Activated T-cell treated with anti-CD3 and anti-CD28 coated beads, Interleukin-2, amount 50 U/mL, for 48 hours (primary cell): ENCODE results near the gene CBFA2T3.
"Not testable (repeated sequence)": the region's sequence is repeated elsewhere in the genome, so short reads cannot be mapped to it uniquely, and the experiment has no call there.

Experiments
- DNase-seq, 2 experiments: peaks; one replicate each; pipeline ENCODE4 v3.0.0-alpha.2; 2020

Gene CBFA2T3

DNA sequence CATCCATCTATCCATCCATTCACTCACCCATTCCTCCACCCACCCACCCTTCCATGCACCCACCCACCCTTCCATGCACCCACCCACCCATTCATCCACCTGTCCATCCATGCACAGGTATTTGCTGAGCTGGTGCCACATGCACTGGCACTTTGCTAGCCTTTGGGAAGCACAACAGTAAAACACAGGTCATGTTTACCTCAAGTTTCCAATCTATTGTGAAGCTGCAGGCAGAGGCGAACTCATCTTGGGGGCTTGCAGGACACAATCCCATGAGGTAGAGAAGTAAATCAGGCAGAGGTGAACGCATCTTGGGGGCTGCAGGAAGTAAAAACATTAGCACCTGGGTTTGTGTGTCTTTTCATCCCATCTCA is 35.6 kb upstream of the CBFA2T3 start:
- DNase-seq: no peak

DNA sequence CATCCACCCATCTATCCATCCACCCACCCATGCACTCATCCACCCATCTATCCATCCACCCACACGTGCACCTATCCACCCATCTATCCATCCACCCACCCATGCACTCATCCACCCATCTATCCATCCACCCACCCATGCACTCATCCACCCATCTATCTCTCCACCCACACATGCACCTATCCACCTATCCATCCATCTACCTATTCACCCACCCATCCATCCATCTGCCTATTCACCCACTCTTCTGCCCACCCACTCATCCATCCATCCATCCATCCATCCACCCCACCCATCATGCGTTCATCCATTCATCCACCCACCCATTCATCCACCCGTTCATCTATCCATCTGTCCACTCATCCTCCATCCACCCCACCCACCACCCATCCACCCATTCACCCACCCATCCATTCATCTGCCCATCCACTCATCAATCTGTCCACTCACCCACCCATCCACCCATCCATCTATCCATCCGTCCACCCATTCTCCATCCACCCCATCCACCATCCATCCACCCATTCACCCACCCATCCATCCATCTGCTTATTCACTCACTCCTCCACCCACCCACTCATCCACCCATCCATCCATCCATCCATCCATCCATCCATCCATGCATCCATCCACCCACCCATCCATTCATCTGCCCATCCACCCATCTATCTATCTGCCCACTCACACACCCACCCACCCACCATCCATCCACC is 35.1 kb upstream of the CBFA2T3 start:
- DNase-seq: no peak

DNA sequence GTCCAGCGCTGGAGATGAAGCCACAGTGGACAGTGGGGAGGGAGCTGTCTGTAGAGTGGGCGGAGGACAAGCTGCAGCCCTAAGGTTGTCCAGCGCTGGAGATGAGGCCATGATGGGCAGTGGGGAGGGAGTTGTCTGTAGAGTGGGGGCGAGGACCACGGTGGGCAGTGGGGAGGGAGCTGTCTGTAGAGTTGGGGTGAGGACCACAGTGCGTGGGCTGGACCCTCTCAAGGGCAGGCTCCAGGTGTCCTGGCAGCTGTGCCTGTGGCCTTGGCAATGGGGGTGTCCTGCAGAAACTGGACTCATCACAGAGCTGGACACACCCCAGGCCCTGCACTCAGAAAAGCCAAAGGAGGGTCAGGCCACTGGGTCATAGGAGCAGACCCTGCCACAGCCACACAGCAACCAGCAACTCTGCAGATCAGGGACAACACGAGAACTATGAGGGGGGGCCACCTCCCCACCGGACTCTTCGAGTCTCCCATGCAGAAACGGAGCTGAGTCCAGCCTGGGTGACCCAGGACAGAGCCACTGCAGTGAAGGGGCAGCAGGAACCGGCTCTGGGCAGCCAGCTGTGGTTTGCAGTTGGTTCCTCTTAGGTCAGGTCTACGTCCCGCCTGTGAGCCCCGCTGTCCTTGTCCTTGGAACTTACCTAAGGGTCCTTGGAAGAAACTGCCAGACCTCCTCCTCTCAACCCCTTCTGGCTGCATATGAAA is 33.4 kb upstream of the CBFA2T3 start:
- no peak for DNase-seq

DNA sequence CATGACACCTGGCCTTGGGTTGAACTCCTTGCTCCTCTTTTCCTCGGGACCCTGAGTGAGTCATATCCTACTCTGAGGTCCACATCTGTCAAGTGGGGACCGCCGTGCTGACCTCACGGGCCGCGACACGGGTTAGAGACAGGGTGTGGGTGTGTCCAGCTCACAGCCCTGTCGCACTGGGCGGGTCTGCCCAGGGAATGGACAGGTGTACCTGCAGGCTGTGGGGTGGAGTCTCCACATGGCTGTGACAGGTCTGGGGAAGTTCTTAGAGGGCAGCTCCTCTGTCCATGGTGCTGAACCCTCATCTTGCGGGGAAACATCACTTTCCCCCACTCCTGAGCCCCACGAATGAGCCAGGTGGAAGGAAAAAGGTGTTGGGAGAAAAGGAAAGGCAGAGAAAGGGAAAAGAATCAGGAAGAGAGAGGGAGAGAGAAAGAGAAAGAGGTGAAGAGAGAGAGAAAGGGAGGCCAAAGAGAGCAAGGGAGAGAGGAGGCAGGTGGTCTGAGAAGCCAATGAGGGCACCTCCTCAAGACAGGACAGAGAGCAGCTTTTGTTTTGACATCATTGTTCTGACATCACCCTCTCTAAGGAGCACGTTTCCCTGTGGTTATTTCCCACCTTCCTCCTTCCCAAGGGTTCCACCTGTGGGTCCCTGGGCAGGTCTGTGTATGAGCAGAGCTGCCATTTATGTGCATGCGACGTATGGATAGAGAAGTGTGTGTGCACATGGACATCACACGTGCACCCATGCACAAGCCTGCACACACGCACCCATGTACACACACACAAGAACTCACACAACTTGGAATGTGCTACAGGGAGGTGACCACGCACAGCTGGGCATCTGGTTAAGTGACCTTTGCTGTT is 32.6 kb upstream of the CBFA2T3 start:
- peak in 1 of 2 experiments; percentile 44 for DNase-seq

DNA sequence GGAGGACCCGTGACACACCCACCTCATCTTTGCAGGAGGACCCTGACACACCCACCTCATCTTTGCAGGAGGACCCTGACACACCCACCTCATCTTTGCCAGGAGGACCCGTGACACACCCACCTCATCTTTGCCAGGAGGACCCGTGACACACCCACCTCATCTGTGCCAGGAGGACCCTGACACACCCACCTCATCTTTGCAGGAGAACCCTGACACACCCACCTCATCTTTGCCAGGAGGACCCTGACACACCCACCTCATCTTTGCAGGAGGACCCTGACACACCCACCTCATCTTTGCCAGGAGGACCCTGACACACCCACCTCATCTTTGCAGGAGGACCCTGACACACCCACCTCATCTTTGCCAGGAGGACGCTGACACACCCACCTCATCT is 31.8 kb upstream of the CBFA2T3 start:
- not testable (repeated sequence) for DNase-seq

DNA sequence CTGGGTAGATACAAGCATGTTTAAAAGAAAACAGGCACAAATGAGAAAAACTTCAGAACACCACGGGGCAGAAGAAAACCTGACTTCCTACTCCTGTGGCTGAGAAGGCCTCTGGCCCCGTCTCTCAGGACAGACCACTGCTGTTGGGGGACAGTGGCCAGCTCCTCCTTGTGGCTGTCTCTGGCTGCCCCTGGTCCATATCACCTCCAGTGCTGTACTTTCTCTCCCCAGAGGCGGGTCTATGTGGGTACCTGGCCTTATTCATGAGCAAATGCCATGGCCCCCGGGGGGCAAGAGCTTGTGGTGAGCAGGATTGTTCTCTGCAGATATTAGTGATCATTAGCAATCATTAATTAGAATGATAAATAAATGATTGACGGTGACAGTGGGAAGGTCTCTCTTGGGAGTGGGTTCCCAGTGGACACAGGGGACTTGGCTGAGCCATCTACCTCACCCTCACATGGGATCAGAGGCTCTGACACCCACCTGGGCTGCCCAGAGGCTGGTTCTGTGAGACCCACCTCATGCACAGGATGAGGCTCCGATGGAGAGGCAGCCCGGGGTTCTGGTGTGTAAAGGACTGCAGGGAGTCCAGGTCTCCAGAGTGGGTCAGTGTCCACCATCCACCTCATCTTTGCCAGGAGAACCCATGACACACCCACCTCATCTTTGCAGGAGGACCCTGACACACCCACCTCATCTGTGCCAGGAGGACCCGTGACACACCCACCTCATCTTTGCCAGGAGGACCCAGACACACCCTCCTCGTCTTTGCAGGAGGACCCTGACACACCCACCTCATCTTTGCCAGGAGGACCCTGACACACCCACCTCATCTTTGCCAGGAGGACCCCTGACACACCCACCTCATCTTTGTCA is 30.6 kb upstream of the CBFA2T3 start:
- no peak for DNase-seq

DNA sequence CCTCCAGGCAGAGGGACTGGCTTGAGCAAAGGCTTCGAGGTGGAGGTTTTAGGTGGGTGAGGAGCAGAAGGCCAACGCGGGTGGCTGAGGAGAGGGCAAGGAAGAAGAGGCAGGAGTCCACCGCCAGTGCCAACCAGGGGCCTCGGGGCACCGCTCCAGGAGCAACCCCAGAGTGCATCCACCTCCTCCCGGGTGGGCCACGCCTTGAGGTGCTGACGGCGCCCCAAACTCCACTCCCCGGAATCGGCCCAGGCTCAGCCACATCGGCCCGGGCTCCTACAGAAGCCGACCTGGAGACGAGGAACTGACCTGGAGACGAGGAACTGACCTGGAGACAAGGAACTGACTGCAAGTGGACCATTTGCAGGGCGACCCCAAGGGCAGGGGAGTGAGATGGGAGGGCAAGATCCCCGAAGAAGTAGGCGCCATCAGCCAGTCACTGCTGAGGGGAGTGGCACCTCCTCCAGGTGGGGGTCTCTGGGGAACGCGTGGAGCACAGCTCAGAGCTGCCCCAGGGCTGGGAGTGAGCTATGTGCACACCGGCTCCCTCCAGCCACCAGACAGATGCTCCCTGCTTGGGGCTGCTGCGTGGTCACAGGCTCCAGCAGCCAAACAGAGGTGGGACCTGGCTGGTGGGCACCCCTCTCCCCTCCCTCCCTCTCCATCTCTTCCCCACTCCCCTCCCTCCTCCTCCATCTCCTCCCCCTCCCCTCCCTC is 29.2 kb upstream of the CBFA2T3 start:
- no peak for DNase-seq

DNA sequence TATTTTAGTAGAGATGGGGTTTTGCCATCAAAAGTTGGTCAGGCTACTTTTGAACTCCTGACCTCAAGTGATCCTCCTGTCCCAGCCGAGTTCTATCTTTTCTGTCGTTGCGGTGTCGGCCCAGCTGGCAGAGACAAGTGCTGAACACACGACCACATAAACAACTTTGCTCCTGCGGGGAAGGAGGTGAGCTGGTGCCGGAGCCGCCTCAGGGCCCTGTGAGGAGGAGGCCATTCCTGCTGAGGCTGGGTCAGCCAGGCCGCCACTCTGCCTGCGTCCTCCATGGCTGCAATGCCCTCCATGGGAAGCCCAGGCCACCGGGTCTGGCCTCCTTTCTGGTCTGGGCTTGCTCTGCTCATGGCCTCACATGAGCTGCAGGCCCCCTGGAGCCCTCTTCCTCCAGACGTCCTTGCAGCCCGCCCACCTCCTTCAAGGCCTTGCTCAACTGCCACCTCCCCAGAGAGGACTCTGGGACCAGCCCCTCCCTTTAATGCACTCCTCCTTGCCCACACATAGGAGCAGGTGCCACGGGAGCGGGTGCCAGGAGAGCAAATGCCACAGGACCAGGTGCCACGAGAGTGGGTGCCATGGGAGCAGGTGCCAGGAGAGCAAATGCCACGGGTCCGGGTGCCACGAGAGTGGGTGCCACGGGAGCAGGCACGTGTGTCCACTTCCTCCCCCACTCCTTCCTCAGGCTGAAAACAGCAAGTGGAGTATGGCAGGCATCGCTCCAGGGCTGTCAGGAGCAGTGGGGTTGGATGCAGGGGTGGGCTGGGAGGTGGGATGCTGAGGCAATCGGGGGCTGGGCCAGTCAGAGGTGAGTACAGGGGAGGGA is 28.4 kb upstream of the CBFA2T3 start:
- no peak for DNase-seq

DNA sequence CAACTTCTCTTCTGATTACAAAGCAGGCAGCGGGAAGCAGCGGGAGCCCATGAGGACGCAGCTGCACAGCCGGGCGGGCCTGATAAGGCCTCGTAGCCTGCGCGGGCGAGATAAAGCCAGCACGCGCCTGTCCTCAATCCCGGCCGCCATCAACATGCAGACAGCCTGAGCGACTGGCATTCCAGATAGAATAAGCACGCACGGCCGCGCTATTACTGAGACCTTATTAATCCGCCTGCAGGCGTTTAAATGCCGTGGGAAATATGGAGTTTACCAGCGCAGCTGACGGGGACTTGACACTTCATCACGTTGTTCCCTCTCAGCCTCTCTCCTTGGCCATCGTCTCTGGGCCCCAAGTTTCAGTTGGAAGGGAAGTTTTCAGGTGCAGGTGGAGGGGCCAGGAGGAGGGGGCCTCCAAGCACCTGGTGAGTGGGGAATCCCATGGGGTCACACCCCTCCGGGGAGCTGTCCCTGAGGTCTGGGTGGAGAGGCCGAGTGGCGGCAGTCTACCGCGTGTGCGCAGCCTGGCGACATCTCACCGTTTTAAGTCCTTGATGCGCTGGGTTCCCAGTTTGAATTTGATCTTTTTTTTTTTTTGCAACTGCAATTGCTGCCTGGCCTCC is 27.3 kb upstream of the CBFA2T3 start:
- no peak for DNase-seq

DNA sequence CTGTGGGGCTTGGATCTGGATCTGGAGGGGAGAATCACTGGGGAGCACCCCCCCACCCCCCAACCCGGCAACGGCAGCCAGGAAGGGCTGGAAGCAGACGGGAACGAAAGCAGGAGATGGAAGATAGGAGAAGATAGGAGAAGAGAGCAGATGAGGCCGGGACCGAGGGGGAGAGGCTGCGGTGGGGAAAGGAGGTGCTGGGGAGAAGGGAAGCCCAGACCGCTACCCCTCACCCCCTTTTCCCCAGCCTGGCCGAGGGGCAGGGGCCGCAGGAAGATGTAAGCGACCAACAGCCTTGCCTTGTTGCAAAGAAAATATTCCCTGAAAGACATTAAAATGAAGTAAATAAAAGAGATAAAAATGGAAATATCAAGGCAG is 26.8 kb upstream of the CBFA2T3 start:
- DNase-seq: no peak

DNA sequence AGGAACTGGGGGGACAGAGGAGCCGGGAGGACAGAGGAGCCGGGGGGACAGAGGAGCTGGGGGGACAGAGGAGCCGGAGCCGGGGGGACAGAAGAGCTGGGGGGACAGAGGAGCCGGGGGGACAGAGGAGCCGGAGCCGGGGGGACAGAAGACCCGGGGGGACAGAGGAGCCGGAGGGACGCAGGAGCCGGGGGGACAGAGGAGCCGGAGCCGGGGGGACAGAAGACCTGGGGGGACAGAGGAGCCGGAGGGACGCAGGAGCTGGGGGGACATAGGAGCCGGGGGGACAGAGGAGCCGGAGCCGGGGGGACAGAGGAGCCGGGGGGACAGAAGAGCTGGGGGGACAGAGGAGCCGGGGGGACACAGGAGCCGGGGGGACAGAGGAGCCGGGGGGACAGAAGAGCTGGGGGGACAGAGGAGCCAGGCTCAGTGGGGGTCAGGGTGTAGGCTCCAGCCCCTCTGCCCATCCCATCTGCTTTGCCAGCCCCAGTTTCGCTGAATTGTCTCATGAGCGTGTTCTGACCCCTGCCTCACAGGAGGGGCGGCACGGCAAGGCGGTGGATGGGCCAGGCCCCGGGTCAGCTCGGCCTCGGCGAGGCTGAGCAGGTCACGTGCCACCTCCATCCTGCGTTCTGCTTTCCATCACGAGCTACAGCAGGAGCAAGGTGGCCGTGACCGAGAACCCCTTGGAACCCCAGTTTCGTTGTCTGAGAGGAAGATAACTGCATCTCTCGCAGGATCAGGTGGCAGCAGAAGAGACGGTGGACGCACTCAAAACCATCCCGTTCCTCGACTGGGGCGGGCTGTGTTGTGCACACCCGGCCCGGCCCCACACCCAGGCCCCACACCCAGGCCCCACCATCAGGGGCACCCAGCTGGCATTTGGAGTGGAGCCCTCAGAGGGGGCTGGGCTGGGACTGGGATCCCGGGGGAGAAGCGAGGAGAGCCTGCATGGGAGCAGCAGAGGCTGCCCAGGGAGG is 26.1 kb upstream of the CBFA2T3 start:
- DNase-seq: no peak

DNA sequence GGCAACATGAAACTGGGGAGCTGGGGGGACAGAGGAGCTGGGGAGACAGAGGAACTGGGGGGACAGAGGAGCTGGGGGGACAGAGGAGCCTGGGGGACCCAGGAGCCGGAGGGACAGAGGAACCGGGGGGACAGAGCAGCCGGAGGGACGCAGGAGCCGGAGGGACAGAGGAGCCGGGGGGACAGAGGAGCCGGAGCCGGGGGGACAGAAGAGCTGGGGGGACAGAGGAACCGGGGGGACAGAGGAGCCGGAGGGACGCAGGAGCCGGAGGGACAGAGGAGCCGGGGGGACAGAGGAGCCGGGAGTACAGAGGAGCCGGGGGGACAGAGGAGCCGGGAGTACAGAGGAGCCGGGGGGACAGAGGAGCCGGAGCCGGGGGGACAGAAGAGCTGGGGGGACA is 25.1 kb upstream of the CBFA2T3 start:
- DNase-seq: not testable (repeated sequence)

DNA sequence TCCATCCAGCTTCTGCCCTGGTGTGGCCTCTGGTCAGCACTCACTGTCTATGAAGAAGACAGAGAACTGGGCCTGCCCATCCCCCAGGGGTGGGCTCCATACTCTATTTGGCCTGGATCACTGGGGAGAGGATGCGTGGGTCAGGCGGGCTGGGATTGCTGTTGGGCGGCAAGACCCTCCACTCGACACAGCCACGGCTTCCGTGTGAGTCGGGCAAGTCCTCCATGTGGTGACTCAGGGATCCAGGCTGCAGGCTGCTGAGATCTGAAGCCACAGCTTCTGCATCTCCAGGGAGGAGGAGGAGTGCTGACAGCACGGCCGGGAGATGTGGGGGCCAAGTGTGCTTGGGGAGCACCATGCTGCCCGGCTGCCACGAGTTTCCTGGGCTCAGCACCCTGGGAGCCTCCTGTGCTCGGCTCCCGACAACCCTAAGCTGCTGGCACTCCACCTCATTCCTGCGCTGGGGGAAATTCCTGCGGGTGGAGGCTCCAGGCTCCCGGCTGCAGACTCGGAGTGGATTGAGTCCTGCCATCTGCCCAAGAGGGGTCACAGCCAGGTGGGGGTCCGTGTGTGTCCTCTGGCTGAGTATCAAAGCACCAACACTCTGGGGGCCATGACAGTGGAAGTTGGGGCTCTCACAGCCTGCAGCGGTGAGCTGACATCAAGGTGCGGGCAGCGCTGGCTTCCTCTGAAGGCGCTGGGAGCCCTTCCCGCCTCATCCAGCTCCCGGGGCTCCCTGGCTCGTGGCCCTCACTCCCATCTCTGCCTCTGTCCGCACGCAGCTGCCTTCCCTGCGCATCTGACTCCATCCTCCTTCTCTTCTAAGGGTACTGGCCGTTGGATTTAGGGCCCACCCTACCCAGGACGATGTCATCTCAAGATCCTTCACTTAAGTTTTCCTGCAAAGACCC is 24.4 kb upstream of the CBFA2T3 start:
- no peak for DNase-seq

DNA sequence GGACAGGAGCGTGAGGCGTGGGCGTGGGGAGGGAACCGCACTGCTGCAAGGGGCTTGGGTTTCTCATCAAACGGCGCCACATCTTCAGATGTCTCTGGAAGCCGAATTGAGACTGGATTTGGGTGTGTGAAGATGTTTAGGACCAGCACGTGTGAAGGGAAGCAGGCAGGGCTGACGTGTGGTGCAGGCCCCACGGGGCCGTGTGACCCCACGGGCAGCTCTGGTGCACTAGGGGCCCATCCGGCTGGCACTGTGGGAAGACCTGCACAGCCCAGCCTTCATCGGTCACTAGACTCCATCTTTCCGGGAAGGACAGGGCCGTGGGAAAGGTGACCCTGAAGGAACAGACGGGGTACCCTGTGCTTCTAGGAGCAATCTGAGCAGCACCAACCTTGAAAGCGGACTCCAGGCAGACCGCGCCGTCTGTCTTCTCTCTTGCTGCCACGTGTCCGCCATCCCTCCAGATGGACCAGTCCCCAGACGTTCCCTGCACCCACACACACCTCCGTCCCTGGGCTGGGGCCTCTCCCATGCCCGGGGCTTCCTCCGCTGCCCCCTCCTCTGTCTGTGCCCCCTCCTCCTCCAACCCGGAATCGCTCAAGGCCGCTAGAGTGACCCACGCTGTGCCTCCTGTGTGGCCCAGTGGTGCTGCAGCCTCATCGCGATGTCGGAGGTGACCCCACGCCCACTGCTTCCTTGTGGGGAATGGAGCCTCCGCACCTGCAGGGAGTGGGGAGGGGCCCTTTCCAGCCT is 23.4 kb upstream of the CBFA2T3 start:
- DNase-seq: no peak

DNA sequence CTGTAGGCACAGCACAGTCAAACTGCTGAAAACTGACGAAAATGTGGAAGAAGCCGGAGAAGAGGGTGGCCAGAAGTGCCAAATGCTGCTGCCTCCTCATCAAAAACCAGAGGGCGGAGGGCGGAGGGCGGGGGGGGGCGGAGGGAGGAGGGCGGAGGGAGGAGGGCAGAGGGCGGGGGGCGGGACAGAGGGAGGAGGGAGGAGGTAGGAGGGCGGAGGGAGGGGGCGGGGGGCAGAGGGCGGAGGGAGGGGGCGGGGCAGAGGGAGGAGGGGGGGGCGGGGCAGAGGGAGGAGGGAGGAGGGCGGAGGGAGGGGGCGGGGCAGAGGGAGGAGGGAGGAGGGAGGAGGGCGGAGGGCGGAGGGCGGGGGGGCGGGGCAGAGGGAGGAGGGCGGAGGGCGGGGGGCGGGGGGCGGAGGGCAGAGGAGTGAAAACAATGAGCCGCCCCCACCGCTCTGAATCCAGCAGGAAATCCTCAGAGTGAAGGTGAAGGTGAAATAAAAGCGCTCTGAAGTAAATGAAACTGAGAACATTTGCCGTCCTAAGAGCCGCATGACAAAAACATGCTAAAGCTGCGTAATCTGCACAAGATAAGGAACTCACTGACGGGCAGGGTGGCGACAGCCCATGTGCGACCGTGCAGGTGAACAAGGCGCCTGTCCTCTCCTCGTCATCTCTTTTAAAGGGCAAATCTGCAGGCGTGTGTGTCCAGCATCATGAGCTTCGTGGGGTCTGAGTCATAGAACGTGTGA is 22.6 kb upstream of the CBFA2T3 start:
- peak; percentile 55 to 68 for DNase-seq

DNA sequence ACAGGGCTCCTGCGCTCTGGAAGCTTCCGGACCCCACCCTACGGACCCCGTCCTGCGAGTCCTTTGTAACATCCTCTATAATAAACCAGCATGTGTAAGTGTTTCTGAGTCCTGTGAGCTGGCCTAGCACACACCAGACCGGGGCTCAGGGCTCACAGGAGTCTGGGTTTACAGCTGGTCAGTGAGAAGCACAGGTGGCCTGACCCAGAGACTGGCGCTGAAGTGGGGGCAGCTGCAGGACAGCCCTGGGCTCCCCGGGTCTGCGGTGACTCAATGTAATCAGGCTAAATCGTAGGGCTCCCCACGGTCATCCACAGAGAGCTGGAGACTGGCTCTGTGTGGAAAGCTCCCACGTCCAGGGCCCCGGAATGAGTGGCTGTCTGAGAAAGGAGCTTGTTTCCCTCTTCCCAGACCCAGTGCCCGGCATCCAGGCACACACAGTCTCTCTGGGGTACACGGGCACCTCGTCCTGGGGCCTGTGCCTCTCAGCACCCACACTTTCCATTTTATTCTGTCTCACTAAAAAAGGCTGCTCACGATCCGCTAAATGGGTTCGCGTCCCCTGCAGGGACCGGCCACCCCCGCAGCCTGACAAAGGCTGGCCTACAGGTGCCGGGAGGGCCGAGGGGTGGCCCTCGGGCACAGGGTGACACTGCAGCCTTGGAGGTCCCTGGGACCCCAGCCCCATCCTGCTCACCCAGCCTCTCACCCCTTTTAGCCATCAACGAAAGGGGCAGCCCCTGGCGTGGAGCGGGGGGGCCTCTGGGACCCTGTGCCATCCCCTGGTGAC is 18.9 kb upstream of the CBFA2T3 start:
- DNase-seq: no peak
